GM19324 (cell line): ENCODE measurements around the gene SLC22A7.

Experiments used
- ATAC-seq: cut with Tn5 transposase; IDR thresholded peaks from one replicate; pipeline ENCODE4 v1.9.1; 2021; ENCODE audit warnings: mild to moderate bottlenecking, moderate library complexity; ENCODE audit not compliant: unreplicated experiment, low FRiP score

Gene SLC22A7

DNA sequence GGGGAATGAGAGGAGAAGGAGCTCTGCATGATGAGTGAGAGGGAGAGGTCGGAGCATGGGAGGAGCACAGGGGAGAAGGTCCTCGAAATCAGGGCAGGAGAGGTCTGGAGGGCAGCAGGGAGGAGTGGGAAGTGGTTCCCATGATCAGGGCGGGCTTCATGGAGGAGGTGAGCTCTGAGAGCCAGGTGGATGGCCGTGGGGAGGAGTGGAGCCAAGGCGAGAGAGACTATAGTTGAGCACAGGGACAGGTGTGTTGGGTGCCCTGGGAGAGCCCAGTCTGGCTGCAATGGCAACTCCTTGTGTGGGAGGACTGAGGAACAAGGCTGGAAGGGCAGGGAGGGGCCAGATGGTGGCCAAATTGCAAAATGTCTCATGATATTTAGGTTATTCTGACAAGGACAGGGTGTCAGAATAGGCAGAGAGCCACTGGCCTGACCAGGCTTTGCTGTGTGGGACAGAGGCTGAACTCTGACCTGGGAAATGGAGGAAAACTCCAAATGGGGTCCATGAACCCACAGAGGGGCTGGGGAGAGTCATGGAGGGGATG is 33.4 kb upstream of the SLC22A7 start:
- ATAC-seq = no peak

DNA sequence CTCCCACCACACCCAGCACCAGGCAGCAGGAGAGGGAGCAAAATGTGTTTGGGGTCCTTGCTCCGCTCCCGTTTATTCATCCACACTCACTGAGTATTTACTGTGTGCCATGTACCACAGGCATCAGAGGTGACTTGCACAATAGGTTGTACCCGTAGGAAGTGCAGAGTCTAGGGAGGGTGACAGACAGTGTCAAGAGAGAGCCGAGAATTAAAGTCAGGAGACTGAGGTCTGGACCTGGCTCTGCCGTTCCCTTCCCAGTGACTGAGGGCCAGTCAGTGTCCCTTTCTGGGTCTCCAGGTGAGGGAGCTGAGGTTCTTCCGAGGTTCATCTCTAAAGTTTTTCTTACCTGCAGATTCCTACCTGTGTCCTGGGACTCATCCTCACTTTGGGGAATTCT is 32.5 kb upstream of the SLC22A7 start:
- ATAC-seq = no peak

DNA sequence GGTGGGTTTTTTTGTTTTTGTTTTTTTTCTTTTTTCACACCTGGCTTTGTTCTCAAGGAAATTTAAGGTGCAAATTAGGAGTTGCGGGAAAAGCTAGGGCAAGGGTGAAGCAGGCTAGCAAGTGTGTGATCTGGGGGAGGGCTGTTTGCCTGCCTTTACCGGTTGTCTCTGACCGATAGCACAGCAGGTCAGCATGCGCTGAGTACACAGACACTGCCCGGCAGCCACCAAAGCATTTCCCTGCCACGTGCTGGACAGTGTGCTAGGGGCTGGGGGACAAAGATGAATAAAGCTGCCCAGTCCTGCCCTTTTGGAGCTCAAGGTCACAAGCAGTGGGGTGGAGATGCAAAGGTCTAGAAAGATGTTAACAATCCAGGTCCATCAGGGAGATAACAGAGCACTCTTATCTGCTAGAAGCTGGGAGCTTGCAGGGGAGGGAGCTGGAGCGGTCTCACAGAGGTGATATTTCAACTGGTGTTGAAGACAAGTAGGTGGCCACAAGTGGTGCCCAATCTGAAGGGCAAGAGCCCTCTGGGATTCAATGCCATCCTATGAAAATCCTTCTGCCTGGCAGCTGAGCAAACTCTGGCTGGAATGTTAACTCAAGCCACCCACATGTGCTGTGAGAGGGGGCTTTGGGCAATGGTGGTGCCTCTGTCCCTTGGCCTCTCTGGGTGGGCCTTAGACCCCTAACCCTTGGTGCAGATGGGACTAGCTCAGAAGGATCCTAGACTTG is 30.3 kb upstream of the SLC22A7 start:
- no peak for ATAC-seq

DNA sequence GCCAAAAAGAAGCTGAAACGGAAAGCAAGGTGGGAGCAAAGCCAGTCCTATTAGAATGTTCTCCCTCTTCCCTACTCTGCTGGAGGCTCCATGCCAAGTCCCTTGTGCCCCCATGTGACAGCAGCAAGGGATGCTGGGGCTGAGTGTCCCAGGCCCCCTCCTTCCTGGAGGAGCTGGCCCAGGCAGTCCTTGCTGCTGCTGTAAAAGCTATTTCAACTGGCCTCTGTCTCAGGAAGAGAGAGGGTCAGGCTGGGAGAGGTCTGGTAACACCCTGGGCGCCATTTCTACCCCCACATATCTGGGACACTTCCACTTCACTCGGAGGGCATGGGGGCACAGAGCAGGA is 29.7 kb upstream of the SLC22A7 start:
- ATAC-seq = no peak

DNA sequence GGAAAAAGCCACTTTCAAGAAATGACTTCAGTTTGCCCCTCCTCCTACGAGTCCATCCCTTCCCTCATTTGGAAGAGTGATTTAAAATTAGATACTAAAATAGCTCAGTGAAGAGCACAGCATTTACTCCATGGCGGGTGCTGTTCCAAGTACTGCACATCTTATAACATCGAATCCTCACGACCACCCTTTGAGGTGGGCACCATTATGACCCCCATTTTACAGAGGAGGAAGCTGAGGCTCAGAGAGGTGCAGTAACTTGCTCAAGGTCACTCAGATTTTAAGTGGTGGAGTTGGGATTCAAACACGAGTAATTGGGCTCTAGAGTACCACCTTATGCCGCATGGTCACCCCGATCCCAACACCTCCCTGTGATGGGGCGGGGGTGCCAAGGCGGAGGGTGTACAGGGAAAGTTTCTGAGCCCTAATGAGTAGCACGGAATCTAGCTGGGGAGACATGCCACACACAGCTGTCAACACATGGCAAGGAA is 29.2 kb upstream of the SLC22A7 start:
- no peak for ATAC-seq

DNA sequence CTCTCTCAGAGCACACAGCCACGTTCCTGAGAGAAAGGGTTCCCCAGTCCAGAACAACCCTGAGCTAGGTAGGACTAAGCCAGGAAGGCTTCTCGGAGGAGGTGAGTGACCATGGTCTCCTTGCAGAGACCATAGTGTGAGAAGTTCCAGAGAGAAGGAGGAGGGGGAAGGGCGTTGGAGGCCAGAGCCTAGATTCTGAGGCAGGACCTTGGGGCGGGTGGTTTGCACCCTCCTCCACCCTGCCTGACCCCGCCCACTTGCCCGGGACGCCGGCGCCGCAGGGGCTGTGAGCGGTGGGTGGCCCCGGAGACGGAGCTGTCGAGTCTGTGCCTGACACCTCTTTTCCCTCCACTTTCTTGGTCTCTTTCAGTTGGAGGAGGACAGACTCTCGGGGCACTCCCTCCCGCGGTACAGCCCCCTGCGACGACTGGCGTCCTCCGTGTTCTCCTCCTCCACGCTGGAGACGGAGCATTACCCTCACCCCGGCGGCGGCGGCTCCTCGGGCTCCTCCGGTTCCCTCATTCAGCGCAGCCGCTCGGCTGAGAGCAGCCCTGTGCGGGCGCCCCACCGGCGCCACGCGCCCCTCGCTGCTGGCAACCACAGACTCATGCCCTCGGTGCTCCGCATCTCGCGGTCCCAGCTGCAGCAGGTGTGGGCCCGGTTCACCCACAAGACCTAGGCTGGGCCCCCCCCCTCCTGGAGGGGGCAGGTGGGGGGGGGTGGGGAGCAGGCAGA is 28.6 kb upstream of the SLC22A7 start:
- ATAC-seq = no peak

DNA sequence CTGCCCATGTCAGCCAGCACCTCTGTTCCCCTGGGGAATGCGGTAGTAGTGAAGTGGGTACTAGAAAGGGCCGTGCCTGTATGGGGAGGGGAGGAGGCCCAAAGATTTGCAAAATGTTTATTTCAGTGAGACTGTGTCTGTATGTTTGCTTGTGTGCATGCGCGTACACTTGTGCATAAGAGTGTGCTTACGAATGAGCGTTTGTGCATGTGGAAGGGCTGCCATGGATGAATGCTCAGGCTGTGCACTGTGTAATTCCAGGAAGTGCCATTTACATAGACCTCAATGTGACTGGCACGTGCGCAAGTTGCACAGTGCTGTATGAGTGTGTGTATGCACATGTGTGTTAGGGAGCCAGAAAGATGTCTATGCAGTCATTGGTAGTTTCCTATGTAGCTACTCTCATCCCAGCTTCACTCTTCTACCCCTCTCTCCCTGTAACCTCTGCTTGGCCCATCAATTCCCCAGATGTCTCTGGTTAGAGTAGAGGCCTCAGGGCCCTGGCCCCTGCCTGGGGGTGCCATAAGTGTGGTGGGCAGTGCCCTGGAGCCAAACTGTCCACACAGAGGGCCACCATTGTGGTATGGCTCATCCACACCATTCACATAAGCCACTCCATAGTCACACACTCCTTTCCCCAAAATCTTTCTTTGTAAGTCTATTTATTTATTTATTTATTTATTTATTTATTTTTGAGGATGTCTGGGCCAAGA is 26.8 kb upstream of the SLC22A7 start:
- no peak for ATAC-seq

DNA sequence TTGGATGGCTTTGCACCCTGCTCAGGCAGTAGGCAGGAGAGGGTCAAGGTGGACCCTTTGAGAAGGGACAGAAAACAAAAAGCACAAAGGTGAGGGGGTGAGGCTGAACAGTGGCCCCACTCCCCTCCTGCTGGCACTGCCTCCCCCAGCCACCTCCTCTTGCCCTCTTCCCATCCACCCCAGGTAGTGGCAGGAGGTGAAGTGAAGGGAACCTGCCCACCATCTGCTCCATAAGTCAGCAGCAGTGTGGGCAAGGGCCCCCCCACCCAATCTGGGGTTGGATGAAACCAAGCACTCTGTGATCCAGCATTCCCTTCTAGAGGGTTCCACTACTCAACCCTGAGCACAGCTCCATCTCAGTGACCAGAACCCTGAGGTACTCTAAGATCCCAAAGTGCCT is 26.1 kb upstream of the SLC22A7 start:
- no peak for ATAC-seq

DNA sequence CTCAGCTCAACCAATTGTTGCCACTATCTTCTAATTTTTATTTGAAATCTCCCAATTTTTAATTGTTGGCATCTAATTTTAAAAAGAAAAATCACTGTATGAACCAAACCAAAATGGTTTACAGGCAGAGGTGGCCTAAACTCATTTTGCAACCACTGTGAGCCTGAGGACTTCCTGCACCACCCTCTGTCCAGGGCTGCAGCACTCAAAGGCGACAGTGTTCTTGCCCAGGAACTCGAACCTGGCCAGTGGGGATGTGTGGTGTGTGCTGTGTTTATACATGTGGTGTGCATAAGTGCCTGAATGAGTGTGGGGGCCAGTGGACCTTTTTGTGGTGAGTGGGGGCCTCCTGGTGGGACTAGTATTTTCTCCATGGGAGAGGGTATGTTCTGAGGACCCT is 24.4 kb upstream of the SLC22A7 start:
- no peak for ATAC-seq

DNA sequence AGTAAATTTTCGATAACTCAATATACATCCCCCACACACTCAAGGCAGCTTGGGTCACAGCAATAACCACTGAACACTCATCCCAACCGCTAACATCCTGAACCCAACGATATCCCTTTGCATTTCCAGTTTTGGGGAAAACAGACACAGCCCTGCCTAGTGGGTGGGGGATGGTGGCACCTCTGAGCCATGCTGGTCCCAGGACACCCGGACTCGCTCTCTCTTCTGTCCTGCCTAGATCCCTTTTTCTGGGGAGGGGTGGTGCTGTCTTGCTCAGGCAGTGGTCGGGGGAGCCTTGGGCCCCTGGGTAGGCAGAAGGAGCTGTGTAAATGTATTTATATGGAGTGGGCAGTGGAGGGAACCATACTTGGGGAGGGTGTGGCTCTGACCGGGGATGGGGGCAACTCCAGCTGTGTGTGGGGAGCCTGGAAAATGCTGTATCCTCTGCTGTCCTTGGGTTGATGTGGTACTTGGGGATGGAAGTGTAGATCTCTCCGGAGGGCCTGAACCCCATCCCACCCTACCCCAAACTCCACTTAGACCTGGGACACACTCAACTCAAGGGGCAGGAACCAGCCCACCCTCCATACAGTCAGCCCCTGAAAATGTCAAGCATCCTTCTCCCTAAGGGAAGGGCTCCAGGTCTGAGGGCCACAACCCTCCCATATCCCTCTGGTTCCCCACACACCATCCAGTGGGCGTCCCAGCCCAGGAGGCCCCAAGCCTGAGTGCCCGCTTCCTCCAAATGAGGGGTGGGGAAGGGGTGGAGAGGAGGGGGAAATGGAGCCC is 23.7 kb upstream of the SLC22A7 start:
- ATAC-seq = no peak

DNA sequence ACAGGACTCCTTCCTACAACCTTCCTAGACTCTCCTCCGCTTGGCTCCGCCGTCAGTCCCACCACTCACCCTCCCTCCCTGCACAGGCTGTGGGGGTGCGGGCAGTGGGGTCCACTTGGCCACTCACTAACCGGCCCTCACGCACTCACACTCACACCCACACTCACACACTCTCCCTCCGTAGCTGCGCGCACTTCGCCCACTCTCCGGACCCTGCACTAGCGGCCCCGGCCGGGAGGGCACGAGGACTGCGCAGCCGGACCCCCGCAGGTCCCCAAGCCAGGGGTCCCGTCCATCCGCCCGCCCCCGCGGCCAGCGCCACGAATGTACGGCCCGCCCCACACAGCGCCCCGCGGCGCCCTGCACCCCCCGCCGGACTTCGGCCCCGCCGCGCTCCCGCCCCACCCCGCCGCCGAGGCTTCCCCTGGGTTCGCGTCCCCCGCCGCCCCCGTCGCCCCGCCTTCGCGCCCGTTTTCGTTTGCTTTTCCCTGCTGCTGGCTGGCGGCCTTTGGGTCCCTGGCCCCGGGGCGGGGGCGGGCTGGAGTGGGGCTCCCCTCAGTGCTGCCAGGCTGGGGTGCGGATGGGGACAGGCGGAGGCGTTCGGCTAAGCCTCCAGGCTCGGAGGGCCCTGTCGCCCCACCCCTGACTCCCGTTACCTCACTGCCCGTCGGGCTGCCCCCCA is 23.0 kb upstream of the SLC22A7 start:
- no peak for ATAC-seq

DNA sequence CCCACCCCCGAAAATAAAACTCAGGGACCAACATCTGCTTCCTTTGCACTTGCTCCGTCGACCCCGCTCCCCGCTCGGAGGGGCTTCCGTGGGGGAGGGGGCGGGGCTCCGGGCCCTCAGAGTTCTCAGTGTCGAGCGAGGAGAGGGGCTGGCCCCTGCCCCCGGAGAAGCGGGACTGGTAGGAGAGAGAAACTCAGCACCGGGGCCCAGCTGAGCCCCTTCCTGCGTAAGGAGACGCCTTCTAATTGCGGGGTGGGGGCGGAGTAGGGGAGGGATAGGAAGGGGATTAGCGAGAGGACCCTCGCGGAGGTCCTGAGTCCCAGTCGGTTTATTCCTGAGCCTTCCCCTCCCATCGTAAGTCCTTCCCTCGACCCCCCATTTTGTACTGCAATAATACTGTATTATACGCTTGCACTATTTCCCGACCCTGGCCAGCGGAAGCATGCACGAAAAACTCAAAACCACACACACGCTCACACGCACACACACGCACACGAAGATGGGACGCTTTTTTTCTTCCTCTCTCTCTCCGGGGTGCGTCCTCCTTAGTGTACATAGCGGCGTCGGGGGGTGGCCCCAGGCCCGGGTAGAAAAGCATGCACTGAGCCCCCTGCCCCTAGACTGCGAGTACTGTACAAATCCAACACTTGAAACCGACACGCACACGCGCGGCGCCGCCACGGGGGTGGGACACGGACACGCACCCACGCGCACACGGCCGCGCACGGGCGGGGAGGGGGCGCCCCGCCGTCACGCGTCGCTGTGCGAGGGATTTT is 22.1 kb upstream of the SLC22A7 start:
- no peak for ATAC-seq

DNA sequence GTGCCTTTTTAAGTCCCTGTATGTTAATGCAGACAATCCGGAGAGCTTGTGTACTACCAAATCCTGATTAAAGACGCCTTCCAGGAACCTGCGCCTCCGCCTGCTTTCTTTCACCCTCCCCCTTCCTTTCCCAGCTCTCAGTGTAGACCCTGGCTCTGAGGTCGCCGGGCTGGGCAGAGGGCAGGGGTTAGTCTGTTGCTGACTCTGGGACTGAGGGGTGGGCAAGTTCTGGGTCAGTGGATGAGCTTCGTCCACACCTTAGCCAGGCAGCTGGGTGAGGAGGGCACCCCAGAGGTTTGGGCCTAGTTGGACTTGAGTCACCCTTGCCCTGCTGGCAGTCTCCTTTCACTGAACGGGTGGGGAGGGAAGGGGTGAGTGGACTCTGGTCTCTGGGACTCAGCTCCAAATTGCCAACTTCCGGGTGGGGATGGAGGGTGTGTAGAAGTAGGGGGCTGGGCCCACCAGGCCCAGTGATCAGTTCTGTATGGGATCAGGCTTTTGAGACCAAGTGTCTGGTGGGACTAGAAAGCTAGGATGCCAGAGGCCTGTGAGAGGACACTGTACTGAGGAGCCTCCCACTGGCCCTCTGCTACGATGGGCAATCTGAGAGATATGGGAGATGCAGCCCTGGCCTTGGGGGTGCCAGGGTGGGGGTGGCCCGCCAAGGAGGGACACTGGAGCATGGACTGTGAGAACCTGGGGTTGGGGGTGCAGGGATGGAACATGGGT is 21.3 kb upstream of the SLC22A7 start:
- no peak for ATAC-seq

DNA sequence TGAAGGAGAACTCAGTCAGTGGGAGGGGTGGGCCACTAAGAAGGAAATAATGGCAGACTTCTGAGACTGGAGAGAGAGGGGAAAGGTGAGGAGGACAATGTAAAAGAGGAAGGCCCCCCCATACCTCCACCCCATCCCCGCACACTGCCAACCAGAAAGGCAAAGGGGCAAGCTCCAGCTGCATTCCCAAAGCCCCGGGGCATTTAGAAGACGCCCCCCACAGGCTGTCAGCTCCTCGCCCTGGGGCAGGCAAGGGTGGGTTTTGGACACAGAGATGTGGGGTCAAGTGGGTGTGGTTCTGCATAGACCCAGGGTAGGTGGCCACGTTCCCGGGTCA is 20.8 kb upstream of the SLC22A7 start:
- ATAC-seq = no peak

DNA sequence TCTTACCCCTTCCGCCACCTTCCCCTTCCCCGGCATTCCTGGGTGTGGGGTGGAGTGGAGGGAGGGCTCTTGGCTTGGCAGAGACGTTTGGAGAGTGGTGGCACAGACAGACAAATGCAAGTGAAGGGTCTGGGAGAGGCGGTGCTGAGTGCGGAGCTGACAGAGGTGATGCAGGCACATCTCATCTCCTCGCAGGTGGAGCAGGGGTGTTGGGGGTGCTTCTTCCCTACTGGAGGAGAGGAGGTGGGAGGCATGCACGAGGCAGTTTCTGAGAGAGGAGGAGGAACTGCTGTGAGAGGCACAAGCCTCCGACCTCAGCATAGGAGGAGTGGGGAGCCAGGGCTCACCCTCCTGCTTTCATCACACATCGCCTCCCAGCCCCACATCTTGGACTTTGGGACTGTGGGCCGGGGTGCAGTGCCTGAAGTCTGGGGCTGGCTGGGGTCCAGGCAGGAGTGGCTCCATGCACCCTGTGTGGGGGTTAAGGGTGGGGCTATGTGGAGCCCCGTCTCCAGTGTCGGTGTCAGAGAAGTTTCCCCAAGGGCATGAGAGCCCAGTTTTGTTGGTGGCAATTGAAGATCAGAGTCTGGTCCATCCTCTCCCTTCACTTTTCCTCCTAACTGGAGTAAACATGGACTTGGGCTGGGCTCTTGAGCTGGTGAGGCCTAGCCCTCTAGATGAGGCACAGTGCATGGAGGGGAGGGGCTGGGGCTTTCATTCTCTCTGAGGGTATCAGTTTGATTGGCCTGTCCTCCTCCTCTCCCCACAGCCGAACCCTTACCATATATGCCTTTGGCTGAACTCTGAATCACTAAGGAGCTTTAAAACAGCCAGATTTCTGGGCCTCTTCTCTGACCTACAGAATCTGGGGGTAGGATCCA is 20.2 kb upstream of the SLC22A7 start:
- ATAC-seq = no peak

DNA sequence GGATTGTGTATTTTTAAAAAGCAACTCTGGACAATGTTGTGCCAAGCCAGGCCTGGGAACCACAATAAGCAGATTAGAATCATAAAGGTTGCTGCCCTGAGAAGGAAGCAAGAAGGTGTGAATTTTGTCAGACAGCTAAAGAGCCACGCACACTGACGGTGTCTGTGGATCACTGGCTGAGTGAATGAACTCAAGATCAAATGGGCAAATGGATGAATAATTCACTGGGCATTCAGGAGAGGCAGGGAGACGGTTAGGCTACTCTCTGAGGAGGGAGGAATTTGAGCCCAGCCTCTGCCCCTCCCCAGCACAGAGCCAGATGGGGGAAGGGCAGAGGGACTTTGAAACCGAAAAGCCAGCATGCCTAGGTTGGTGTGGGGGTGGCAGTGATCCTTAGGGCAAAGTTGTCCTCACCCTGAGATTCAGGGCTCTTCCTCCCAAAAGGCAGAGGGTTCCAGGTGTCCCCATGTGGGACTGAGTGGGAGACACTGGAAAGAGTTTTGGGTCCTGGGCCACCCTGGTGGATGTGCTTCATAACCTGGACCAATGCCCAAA is 19.5 kb upstream of the SLC22A7 start:
- ATAC-seq = no peak

DNA sequence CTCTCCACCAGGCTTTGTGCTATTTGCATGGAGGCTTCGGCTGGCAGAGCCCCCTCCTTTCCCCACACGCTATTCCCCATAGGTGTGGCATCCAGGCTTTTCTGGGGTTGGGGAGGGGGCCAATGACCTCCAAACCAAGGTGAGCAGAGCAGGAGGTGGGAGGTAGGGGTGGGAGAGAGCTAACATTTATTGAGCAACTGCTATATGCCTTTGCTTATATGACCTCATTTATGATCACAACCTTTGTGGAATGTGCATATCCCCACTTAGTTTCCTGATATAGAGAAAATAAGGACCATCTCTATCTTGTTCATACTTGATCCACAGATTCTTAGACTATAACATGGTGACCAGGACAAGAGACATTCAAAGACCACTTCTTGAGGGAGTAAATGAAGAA is 17.8 kb upstream of the SLC22A7 start:
- no peak for ATAC-seq
